HG02852 (cell line): Measurements from ENCODE around the gene ARHGAP44.

Experiments
- ATAC-seq: cut with Tn5 transposase; IDR thresholded peaks from one replicate; pipeline ENCODE4 v1.9.1; 2021; ENCODE audit warnings: mild to moderate bottlenecking, moderate library complexity; ENCODE audit not compliant: unreplicated experiment

The ARHGAP44 gene, protein sequence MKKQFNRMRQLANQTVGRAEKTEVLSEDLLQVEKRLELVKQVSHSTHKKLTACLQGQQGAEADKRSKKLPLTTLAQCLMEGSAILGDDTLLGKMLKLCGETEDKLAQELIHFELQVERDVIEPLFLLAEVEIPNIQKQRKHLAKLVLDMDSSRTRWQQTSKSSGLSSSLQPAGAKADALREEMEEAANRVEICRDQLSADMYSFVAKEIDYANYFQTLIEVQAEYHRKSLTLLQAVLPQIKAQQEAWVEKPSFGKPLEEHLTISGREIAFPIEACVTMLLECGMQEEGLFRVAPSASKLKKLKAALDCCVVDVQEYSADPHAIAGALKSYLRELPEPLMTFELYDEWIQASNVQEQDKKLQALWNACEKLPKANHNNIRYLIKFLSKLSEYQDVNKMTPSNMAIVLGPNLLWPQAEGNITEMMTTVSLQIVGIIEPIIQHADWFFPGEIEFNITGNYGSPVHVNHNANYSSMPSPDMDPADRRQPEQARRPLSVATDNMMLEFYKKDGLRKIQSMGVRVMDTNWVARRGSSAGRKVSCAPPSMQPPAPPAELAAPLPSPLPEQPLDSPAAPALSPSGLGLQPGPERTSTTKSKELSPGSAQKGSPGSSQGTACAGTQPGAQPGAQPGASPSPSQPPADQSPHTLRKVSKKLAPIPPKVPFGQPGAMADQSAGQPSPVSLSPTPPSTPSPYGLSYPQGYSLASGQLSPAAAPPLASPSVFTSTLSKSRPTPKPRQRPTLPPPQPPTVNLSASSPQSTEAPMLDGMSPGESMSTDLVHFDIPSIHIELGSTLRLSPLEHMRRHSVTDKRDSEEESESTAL

DNA sequence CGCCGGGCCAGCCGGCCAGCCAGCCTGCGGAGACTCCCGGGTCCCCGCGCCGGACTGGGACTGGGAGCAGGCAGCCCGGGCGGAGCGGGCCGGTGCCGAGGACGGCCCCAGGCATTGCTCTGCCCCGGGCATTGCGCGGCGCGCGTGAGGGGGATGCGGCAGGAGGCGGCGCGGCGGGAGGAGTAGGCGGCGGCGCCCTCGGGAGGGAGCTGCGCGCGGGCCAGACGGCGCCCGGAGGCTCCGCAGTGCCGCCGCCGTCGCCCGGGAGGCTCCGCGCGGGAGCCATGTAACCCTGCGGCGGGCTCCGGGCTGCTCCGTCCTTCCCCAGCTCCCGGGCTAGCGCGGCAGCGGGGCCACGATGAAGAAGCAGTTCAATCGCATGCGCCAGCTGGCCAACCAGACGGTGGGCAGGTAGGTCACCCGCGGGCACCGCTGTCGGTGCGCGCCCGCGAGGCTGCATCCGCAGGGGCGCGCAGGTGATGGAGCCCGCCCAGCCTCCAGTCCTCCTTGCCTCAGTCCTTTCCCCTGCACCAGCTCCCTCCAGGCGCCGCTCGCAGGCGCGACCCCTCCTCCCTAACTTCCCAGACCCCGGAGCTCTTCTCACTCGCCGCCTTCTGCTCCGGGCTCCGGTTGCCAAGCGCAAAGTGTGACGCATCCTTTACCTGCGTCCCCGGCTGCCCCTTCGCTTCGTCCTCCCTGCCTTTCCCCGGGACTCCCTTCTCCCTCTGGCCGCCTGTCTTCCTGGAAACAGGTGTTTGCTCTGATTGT lies at the start of gene ARHGAP44:
TSS of gene ARHGAP44 (plus strand) at position 18 of the 768 bp plus-strand sequence. CDS start at position 359, 341 bp downstream.
- ATAC-seq, result peak; percentile 73

GRCh38 chr17:12739500-12739899 lies 49.8 kb upstream of the ARHGAP44 start:
- ATAC-seq, result no peak

GRCh38 chr17:12743046-12743445 lies 46.3 kb upstream of the ARHGAP44 start:
- ATAC-seq, result no peak

DNA sequence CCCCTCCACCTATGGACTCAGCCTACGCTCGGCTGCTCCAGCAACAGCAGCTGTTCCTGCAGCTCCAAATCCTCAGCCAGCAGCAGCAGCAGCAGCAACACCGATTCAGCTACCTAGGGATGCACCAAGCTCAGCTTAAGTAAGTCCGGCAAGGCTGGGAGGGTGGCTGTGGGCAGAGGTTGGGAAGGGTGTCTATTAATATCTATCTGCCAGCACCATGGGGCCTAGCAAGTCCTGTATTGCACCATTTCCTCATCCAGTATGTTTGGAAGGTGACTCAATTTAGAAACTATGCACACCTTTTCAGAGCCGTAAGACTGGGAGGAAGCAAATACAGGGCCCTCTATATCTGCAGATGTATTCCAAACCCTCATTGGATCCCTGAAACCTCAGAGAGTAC lies 45.0 kb upstream of the ARHGAP44 start:
- ATAC-seq, result no peak

DNA sequence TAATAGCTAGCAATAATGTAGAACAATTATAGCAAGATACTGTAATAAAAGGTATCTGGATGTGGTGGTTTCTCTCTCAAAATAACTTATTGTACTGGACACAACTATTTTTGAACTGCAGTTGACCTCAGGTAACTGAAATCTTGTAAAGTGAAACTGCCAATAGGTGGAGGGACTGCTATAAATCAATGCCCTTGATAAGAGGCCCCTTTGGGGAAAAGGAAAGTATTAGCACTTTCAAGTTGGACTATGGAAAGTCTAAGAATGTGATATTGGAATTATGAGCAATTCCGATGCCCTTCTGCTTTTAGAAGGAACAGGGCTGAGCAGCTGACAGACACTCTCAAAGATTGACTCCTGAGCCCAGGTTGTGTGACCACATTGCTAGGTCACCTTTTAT lies 44.5 kb upstream of the ARHGAP44 start:
- ATAC-seq, result no peak

GRCh38 chr17:12745486-12745885 lies 43.8 kb upstream of the ARHGAP44 start:
- ATAC-seq, result no peak

DNA sequence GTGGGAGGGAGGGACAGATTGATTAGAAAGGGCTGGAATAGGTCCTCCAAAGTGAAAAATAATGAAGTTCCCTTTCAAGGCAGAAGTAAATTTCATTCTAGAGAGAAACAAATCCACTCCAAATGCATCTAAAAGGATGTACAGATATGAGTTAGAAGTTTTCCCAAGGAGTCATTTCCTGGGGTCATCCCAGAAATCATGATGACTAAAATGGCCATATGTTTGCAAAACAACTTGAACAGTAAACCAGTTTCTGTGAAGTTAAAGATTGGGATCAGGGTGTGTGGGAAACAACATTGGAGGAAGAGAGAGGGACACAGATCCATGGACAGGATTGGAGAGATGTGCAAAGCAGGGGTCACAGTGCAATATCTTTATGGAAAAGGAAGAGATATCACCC lies 32.5 kb upstream of the ARHGAP44 start:
- ATAC-seq, result no peak

DNA sequence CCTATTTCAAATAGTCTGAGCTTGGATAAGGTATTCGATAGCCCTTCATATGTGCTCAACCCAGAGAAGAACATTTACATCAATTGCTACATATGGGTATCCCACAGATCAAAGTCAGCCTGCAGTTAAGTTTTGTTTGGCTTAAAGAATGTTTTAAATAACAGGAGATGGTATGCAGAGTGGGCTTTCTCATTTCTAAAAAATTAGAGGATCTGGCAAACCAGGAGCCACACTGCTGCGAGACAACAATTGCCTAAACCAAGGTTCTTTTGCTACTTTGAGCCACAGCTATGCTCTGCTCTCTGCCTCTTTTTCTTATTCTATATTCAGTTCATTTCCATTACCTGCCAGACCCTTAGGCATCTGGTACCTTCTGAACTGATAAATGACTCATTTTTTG lies 30.2 kb upstream of the ARHGAP44 start:
- no peak for ATAC-seq

- no peak for ATAC-seq
Observed at GRCh38 chr17:12765548-12765947, 23.8 kb upstream of the ARHGAP44 start.

GRCh38 chr17:12768255-12768654 lies 21.0 kb upstream of the ARHGAP44 start:
- ATAC-seq, result no peak

DNA sequence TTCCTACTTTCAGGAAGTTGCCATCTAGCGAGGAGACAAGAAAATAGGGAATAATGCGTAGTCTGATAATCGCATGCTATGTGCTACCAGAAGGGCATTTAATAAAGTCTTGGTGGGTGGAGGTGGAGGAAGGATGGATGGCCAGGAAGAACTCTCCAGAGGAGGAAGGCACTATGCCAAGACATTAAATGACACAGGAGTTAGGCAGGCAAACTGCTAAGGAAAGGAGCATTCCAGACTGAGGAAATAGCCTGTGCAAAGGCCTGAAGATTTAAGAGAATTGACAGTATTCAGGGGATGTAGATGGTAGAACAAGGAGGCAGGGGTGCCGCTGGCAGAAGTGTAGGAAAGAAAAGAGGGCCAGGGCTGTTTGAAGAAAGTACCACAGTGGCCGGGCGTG lies 19.3 kb upstream of the ARHGAP44 start:
- no peak for ATAC-seq

DNA sequence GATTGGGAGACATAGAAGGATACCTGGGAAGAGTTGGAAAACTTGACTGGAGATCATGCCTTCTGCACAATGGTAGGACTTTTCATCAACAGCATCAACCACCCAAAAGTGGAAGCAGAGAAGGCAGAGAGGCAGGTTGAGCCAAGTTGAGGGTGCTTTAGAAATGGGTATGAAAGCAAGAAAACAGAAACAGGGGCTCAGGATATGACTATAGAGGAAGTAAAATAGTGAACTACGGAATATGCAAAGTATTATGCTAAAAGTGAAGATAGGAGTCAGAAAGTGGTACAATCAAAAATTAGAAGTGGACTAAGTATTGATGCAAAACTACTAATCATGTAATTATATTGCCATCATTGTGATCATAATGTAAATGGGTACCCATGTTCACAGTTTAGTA lies 16.1 kb upstream of the ARHGAP44 start:
- peak; percentile 44 for ATAC-seq

- peak; percentile 90 for ATAC-seq
Observed at GRCh38 chr17:12789075-12789480, 220 bp upstream of the ARHGAP44 start.

- ATAC-seq, result no peak
Observed at GRCh38 chr17:12790249-12791106, 1.2 kb downstream of the ARHGAP44 start.

DNA sequence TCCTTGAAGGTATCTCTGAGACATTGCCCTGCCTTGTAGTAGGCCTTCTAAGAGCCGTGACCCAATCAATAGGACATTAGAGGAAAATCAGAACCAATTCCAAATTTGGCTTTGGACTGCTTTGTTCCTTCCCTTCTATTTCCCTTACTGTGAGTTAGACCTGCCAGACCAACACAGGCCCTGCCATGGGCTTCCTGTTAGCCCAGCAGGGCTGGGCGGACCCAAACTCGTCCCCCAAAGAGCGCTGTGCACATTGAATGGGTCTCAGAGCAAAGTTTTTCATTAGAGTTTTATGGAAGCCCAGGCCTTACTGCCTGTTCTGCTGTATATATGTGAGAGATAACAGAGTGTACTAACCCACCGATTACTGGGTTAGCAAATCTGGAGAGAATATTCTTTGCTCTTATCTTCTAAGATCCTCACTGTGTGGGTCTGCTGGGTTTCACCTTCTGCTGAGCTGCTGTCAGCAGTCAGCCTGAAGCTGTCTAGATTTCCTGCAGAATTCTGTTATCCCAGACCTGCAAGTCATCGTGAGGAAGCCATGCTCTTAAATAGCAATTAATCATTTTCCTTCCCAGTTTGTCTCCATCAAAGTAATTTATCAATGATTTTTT lies 5.7 kb downstream of the ARHGAP44 start:
- ATAC-seq, result no peak

DNA sequence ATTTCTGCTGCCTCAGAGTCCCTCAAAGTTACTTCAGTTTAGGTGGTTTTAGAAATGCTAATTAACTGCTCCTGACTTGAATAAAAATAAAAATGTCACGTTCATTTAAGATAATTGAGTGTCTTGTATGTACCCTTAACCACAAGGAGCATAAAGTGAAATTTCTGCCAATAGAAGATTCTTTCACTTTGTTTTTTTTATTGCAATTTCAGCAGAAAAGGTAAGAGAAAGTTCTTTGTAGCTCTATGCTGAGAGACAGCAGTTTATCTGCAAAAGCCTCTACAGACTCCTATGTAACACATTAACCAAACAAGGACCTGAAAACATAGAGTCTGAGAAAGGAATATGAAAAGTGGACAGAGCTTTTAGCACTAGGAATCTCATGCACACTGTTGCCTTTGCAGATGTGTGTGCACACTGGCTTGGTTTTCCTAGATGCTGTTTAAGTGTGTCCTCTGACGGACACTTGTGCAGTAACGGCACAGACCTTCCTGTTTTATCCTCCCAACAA lies 11.6 kb downstream of the ARHGAP44 start:
- no peak for ATAC-seq

GRCh38 chr17:12806630-12807029 lies 17.3 kb downstream of the ARHGAP44 start:
- ATAC-seq, result no peak

- no peak for ATAC-seq
Observed at GRCh38 chr17:12808723-12809122, 19.4 kb downstream of the ARHGAP44 start.

- no peak for ATAC-seq
Observed at GRCh38 chr17:12812877-12813276, 23.6 kb downstream of the ARHGAP44 start.

DNA sequence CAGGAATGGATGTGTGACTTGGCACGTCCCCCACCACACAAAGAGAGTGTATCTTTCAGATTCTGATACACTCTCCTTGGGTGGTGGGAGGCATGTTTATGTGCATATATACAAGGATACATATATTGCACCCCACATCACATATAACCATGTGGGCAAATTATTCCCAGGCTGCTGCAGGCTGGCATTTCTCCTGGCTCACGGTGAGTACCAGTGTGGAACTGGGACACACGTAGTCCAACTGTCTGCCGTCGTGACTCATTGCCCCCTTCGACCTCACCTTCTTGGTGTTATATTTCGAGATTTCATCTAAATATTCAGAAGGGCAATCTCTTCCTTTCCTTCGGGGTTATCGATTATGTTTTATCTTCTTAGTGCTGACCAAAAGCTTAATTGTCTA lies 24.4 kb downstream of the ARHGAP44 start:
- ATAC-seq, result no peak
